Neural cell (in vitro differentiated cells): ENCODE results near the gene TOP3A. TPM values are rescaled to one million over a fixed set of nuclear protein-coding genes. Genes with fewer than 3 reads are reported as not detected.

Experiments used
- H2AFZ ChIP-seq: fragments of 200-600, 300-800 bp; sonication (generic), shearing (Covaris generic); 2 replicates; pipeline ENCODE4 v1.6.0; 2014; ENCODE audit warnings: low read depth, mild to moderate bottlenecking, antibody characterized with exemption, low read length, moderate library complexity
- H3F3A ChIP-seq: fragments of 200-600 bp; shearing (Covaris generic); 2 replicates; pipeline ENCODE4 v1.6.1; 2016; ENCODE audit warnings: mild to moderate bottlenecking, moderate library complexity, mixed read lengths, antibody characterized with exemption, low read length; ENCODE audit not compliant: insufficient read depth, poor library complexity, severe bottlenecking
- H3K27ac ChIP-seq: fragments of 200-600, 300-800 bp; sonication (generic), shearing (Covaris generic); 2 replicates; pipeline ENCODE4 v1.5.1; 2014; ENCODE audit warnings: mild to moderate bottlenecking, low read length, moderate library complexity
- H3K27me3 ChIP-seq: fragments of 300-800, 200-600 bp; sonication (generic), shearing (Covaris generic); 2 replicates; pipeline ENCODE4 v1.6.0; 2014; ENCODE audit warnings: mild to moderate bottlenecking, low read depth, low read length, moderate library complexity; ENCODE audit not compliant: insufficient read depth
- H3K36me3 ChIP-seq: fragments of 300-800, 200-600 bp; sonication (generic), shearing (Covaris generic); 2 replicates; pipeline ENCODE4 v1.5.1; 2014; ENCODE audit warnings: mild to moderate bottlenecking, antibody characterized with exemption, low read length, moderate library complexity; ENCODE audit not compliant: insufficient read depth
- H3K4me2 ChIP-seq: fragments of 300-800, 200-600 bp; sonication (generic), shearing (Covaris generic); 2 replicates; pipeline ENCODE4 v1.6.0; 2014; ENCODE audit warnings: mild to moderate bottlenecking, low read length
- H3K4me3 ChIP-seq: fragments of 300-800, 200-600 bp; sonication (generic), shearing (Covaris generic); 2 replicates; pipeline ENCODE4 v1.5.1; 2014; ENCODE audit warnings: mild to moderate bottlenecking, low read length, moderate library complexity
- H3K79me2 ChIP-seq: fragments of 200-600 bp; shearing (Covaris generic); replicated peaks from 2 replicates; pipeline ENCODE4 v1.6.0; 2014; ENCODE audit warnings: mild to moderate bottlenecking, low read length, moderate library complexity; ENCODE audit not compliant: insufficient read depth
- H3K9ac ChIP-seq: fragments of 300-800, 200-600 bp; sonication (generic), shearing (Covaris generic); 2 replicates; pipeline ENCODE4 v1.6.1; 2016; ENCODE audit warnings: mild to moderate bottlenecking, low read length, mixed read lengths
- H3K9me2 ChIP-seq: fragments of 200-600 bp; shearing (Covaris generic); 2 replicates; pipeline ENCODE4 v1.6.1; 2016; ENCODE audit warnings: mild to moderate bottlenecking, low read length, mixed read lengths; ENCODE audit not compliant: insufficient read depth
- H3K9me3 ChIP-seq: fragments of 200-600, 300-800 bp; sonication (generic), shearing (Covaris generic); 2 replicates; pipeline ENCODE4 v1.6.1; 2016; ENCODE audit warnings: mild to moderate bottlenecking, mixed run types, low read length, moderate library complexity, mixed read lengths
- H4K20me1 ChIP-seq: fragments of 200-600 bp; shearing (Covaris generic); 2 replicates; pipeline ENCODE4 v1.6.1; 2016; ENCODE audit warnings: mild to moderate bottlenecking, mixed run types; ENCODE audit not compliant: insufficient read depth
- EP300 ChIP-seq: fragments of 450-650 bp; conservative IDR thresholded peaks from 2 replicates; pipeline ENCODE4 v1.6.1; 2014; ENCODE audit warnings: antibody characterized with exemption, mild to moderate bottlenecking, moderate library complexity; ENCODE audit not compliant: poor library complexity, severe bottlenecking
- EZH2 ChIP-seq: fragments of 200-600, 300-800 bp; shearing (Covaris generic), sonication (generic); IDR thresholded peaks from 2 replicates; pipeline ENCODE4 v1.6.1; 2014; ENCODE audit warnings: antibody characterized with exemption, low read length, borderline replicate concordance, mild to moderate bottlenecking; ENCODE audit not compliant: insufficient read depth, poor library complexity, severe bottlenecking
- MXI1 ChIP-seq: fragments of 450-650 bp; conservative IDR thresholded peaks from 2 replicates; pipeline ENCODE4 v1.6.1; 2014; ENCODE audit warnings: antibody characterized with exemption, mild to moderate bottlenecking; ENCODE audit not compliant: poor library complexity, severe bottlenecking
- POLR2AphosphoS5 ChIP-seq: IDR thresholded peaks from 2 replicates; pipeline ENCODE4 v1.6.1; 2012
- RAD21 ChIP-seq: fragments of 450-650 bp; conservative IDR thresholded peaks from 2 replicates; pipeline ENCODE4 v1.6.1; 2014; ENCODE audit warnings: antibody characterized with exemption, mild to moderate bottlenecking, moderate library complexity
- SMC3 ChIP-seq: fragments of 450-650 bp; conservative IDR thresholded peaks from 2 replicates; pipeline ENCODE4 v1.6.1; 2014; ENCODE audit warnings: antibody characterized with exemption, mild to moderate bottlenecking, moderate library complexity; ENCODE audit not compliant: poor library complexity
- TAF1 ChIP-seq: IDR thresholded peaks from 2 replicates; pipeline ENCODE4 v1.6.1; 2012; ENCODE audit warnings: low read depth
- polyA plus RNA-seq: library from polyadenylated mRNA; depleted of rRNA; stranded (reverse); fragments of >200 nt; gene quantifications from 2 replicates; pipeline ENCODE4 v1.2.3, GENCODE V29; 2014
- TF ChIP-seq, protein P1 (sequence below): IDR thresholded peaks from 2 replicates; pipeline ENCODE4 v1.6.1; 2012; ENCODE audit warnings: borderline replicate concordance
- TF ChIP-seq, protein P2 (sequence below): fragments of 450-650 bp; IDR thresholded peaks from 2 replicates; pipeline ENCODE4 v1.5.1; 2014; ENCODE audit warnings: antibody characterized with exemption, mild to moderate bottlenecking, moderate library complexity; ENCODE audit not compliant: poor library complexity, severe bottlenecking

The TOP3A gene
- polyA plus RNA-seq, 1 donor from 2014 or later: 31.9 TPM

DNA sequence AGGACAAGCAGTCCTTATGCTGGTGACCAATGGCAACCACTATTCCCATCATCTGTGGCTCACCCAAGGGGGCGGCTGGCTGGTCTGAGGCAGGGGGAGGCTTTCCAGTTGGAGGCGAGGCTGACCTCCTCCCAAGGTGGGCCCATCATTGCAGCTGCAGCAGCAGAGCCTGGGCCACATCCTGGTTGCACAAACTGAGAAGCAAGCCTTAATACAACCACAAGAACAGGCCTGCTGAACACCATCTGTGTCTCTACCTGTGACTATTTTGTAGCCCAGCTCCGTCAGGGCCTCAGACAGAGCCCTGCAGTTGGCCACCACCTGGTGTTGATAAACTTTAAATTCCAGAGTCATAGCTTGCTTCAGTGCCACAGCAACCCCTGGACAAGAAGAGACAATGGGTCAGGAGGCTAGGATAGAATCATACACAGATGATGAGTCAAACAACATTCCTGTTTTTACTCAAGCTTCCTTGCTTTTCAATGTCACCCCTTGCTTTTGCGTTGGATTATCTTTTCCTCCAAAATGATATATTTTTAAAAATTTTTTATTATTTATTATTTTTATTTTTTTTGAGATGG is 18.2 kb upstream of the TOP3A start:
- no peaks in the 10 kb centered on the region for H3K9me3 ChIP-seq
- H3K4me2 ChIP-seq: no peak overlapping the region
- H3K27ac ChIP-seq: no peak overlapping the region
- no peak overlapping the region for H3K4me3 ChIP-seq
- no peak for TF ChIP-seq EP300
- no peak overlapping the region for H3K9ac ChIP-seq
- no peaks in the 10 kb centered on the region for H3K79me2 ChIP-seq
- H3F3A ChIP-seq: no peaks in the 10 kb centered on the region
- H3K36me3 ChIP-seq: no peaks in the 10 kb centered on the region
- H4K20me1 ChIP-seq: no peaks in the 10 kb centered on the region
- no peaks in the 10 kb centered on the region for H3K27me3 ChIP-seq
- no peaks in the 10 kb centered on the region for H3K9me2 ChIP-seq
- H2AFZ ChIP-seq: no peak overlapping the region

DNA sequence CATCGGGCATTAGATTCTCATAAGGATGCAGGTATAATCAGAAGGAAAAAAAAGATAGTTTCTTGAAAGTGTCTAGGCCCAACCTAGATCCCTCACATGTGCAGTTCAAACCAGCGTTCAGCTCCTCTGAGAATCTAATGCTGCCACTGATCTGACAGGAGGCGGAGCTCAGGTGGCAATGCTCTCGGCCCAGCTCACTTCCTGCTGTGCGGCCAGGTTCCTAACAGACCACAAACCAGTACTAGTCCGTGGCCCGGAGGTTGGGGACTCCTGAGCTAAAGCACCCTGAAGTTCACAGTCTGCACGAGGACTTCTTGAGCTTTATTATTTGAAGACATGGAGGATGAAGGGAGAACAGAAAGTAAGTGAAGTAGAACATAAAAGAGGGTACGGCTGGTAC is 17.1 kb upstream of the TOP3A start:
- no peak overlapping the region for H2AFZ ChIP-seq
- H3F3A ChIP-seq: no peaks in the 10 kb centered on the region
- H3K4me2 ChIP-seq: no peak overlapping the region
- H3K36me3 ChIP-seq: no peaks in the 10 kb centered on the region
- H3K27ac ChIP-seq: no peak overlapping the region
- H4K20me1 ChIP-seq: no peaks in the 10 kb centered on the region
- H3K9me2 ChIP-seq: no peaks in the 10 kb centered on the region
- H3K27me3 ChIP-seq: no peaks in the 10 kb centered on the region
- no peak overlapping the region for H3K4me3 ChIP-seq
- H3K9ac ChIP-seq: no peak overlapping the region
- no peak for TF ChIP-seq SMC3
- no peak for TF ChIP-seq EZH2
- TF ChIP-seq TAF1: no peak
- no peak for TF ChIP-seq MXI1
- TF ChIP-seq RAD21: no peak
- no peak for TF ChIP-seq POLR2AphosphoS5
- TF ChIP-seq, protein P1, sequence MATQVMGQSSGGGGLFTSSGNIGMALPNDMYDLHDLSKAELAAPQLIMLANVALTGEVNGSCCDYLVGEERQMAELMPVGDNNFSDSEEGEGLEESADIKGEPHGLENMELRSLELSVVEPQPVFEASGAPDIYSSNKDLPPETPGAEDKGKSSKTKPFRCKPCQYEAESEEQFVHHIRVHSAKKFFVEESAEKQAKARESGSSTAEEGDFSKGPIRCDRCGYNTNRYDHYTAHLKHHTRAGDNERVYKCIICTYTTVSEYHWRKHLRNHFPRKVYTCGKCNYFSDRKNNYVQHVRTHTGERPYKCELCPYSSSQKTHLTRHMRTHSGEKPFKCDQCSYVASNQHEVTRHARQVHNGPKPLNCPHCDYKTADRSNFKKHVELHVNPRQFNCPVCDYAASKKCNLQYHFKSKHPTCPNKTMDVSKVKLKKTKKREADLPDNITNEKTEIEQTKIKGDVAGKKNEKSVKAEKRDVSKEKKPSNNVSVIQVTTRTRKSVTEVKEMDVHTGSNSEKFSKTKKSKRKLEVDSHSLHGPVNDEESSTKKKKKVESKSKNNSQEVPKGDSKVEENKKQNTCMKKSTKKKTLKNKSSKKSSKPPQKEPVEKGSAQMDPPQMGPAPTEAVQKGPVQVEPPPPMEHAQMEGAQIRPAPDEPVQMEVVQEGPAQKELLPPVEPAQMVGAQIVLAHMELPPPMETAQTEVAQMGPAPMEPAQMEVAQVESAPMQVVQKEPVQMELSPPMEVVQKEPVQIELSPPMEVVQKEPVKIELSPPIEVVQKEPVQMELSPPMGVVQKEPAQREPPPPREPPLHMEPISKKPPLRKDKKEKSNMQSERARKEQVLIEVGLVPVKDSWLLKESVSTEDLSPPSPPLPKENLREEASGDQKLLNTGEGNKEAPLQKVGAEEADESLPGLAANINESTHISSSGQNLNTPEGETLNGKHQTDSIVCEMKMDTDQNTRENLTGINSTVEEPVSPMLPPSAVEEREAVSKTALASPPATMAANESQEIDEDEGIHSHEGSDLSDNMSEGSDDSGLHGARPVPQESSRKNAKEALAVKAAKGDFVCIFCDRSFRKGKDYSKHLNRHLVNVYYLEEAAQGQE: no peak
- TF ChIP-seq, protein P2, sequence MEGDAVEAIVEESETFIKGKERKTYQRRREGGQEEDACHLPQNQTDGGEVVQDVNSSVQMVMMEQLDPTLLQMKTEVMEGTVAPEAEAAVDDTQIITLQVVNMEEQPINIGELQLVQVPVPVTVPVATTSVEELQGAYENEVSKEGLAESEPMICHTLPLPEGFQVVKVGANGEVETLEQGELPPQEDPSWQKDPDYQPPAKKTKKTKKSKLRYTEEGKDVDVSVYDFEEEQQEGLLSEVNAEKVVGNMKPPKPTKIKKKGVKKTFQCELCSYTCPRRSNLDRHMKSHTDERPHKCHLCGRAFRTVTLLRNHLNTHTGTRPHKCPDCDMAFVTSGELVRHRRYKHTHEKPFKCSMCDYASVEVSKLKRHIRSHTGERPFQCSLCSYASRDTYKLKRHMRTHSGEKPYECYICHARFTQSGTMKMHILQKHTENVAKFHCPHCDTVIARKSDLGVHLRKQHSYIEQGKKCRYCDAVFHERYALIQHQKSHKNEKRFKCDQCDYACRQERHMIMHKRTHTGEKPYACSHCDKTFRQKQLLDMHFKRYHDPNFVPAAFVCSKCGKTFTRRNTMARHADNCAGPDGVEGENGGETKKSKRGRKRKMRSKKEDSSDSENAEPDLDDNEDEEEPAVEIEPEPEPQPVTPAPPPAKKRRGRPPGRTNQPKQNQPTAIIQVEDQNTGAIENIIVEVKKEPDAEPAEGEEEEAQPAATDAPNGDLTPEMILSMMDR: no peak
- no peak for TF ChIP-seq EP300
- no peaks in the 10 kb centered on the region for H3K9me3 ChIP-seq
- no peaks in the 10 kb centered on the region for H3K79me2 ChIP-seq
